HG03175 (cell line): ENCODE measurements around the gene TCAP.
"Not testable (repeated sequence)": the region's sequence is repeated elsewhere in the genome, so short reads cannot be mapped to it uniquely, and the experiment has no call there.

Experiments used
- ATAC-seq: cut with Tn5 transposase; IDR thresholded peaks from one replicate; pipeline ENCODE4 v1.9.1; 2021; ENCODE audit warnings: mild to moderate bottlenecking, moderate library complexity; ENCODE audit not compliant: unreplicated experiment

Gene TCAP

GRCh38 chr17:39702901-39703893 lies 38.0 kb downstream of the TCAP start:
- ATAC-seq = no peak

GRCh38 chr17:39703913-39704312 lies 38.8 kb downstream of the TCAP start:
- ATAC-seq = no peak

GRCh38 chr17:39704821-39705551 lies 39.8 kb downstream of the TCAP start:
- ATAC-seq = no peak

- ATAC-seq = no peak
Measured at GRCh38 chr17:39705786-39706348, 40.7 kb downstream of the TCAP start.

GRCh38 chr17:39706383-39706782 lies 41.2 kb downstream of the TCAP start:
- no peak for ATAC-seq

- ATAC-seq = no peak
Measured at GRCh38 chr17:39706921-39707337, 41.8 kb downstream of the TCAP start.

- no peak for ATAC-seq
Measured at GRCh38 chr17:39709319-39709997, 44.3 kb downstream of the TCAP start.

- ATAC-seq = no peak
Measured at GRCh38 chr17:39709998-39710964, 45.1 kb downstream of the TCAP start.

GRCh38 chr17:39711071-39711470 lies 45.9 kb downstream of the TCAP start:
- not testable (repeated sequence) for ATAC-seq

GRCh38 chr17:39711851-39712250 lies 46.7 kb downstream of the TCAP start:
- ATAC-seq = no peak

- ATAC-seq = no peak
Measured at GRCh38 chr17:39714234-39714633, 49.1 kb downstream of the TCAP start.

- ATAC-seq = no peak
Measured at GRCh38 chr17:39715375-39716072, 50.4 kb downstream of the TCAP start.
